Dedifferentiated amniotic fluid mesenchymal stem cell (primary cell): ENCODE results near the gene KCNQ5.

ENCODE experiments used
- DNase-seq: peaks from one replicate; pipeline ENCODE4 v3.0.0-alpha.2; 2016; ENCODE audit errors: extremely low spot score

The KCNQ5 gene

GRCh38 chr6:72639920-72640614 is 18.2 kb downstream of the KCNQ5 start:
- DNase-seq: no peak

- DNase-seq: no peak
Measured at GRCh38 chr6:72640615-72640930, 18.7 kb downstream of the KCNQ5 start.

GRCh38 chr6:72642435-72642834 is 20.6 kb downstream of the KCNQ5 start:
- no peak for DNase-seq

GRCh38 chr6:72643214-72643613 is 21.4 kb downstream of the KCNQ5 start:
- DNase-seq: no peak

- no peak for DNase-seq
Measured at GRCh38 chr6:72646604-72647485, 25.0 kb downstream of the KCNQ5 start.

GRCh38 chr6:72647489-72647888 is 25.6 kb downstream of the KCNQ5 start:
- DNase-seq: no peak

GRCh38 chr6:72649032-72649984 is 27.4 kb downstream of the KCNQ5 start:
- peak; percentile 82 for DNase-seq

GRCh38 chr6:72650081-72650745 is 28.3 kb downstream of the KCNQ5 start:
- DNase-seq: no peak

GRCh38 chr6:72651174-72651573 is 29.3 kb downstream of the KCNQ5 start:
- DNase-seq: peak; percentile 76

- DNase-seq: peak; percentile 21
Measured at GRCh38 chr6:72651967-72652956, 30.4 kb downstream of the KCNQ5 start.

- no peak for DNase-seq
Measured at GRCh38 chr6:72653026-72653425, 31.2 kb downstream of the KCNQ5 start.

GRCh38 chr6:72654071-72654621 is 32.3 kb downstream of the KCNQ5 start:
- no peak for DNase-seq

- DNase-seq: peak; percentile 27
Measured at GRCh38 chr6:72657407-72658197, 35.7 kb downstream of the KCNQ5 start.

GRCh38 chr6:72659754-72660153 is 37.9 kb downstream of the KCNQ5 start:
- DNase-seq: no peak

- DNase-seq: no peak
Measured at GRCh38 chr6:72661411-72661810, 39.5 kb downstream of the KCNQ5 start.

- DNase-seq: no peak
Measured at GRCh38 chr6:72665599-72665998, 43.7 kb downstream of the KCNQ5 start.

GRCh38 chr6:72669324-72669723 is 47.5 kb downstream of the KCNQ5 start:
- no peak for DNase-seq

- no peak for DNase-seq
Measured at GRCh38 chr6:72672906-72673305, 51.0 kb downstream of the KCNQ5 start.

GRCh38 chr6:72674842-72675241 is 53.0 kb downstream of the KCNQ5 start:
- DNase-seq: no peak
